Measurements from ENCODE around the gene MAP3K13.
A peak's percentile ranks its signal among the peaks of the same experiment; 100 is the strongest.

MAP3K13 gene

GRCh38 chr3:185362850-185363661 is at the start of gene MAP3K13:
Gene MAP3K13, plus strand, starts transcription at chr3:185363136. Its CDS starts 65,446 bp downstream, at chr3:185428582.
- FAIRE-seq (peak; percentile 48), DNase-seq (ENCODE audit: insufficient read length, low spot score) (peak; percentile 89)

GRCh38 chr3:185313693-185314246 is 49.2 kb upstream of the MAP3K13 start:
- FAIRE-seq: no peak

GRCh38 chr3:185316740-185317412 is 46.1 kb upstream of the MAP3K13 start:
- FAIRE-seq: no peak

More at GRCh38 chr3:185313693-185314246, 49.2 kb upstream of the MAP3K13 start:
- DNase-seq (ENCODE audit: insufficient read length, low spot score): no peak

GRCh38 chr3:185317674-185318073 is 45.3 kb upstream of the MAP3K13 start:
- FAIRE-seq (no peak), DNase-seq (ENCODE audit: insufficient read length, low spot score) (no peak)

More at GRCh38 chr3:185316740-185317412, 46.1 kb upstream of the MAP3K13 start:
- DNase-seq (ENCODE audit: insufficient read length, low spot score): no peak

- FAIRE-seq (no peak), DNase-seq (ENCODE audit: insufficient read length, low spot score) (no peak)
Observed at GRCh38 chr3:185318141-185318540, 44.8 kb upstream of the MAP3K13 start.

- no peak for DNase-seq (ENCODE audit: insufficient read length, low spot score)
- FAIRE-seq: no peak
Observed at GRCh38 chr3:185319801-185320200, 43.1 kb upstream of the MAP3K13 start.

GRCh38 chr3:185320949-185321348 is 42.0 kb upstream of the MAP3K13 start:
- DNase-seq (ENCODE audit: insufficient read length, low spot score) (no peak), FAIRE-seq (peak; percentile 71)

- no peak for DNase-seq (ENCODE audit: insufficient read length, low spot score)
- no peak for FAIRE-seq
Observed at GRCh38 chr3:185322101-185322719, 40.7 kb upstream of the MAP3K13 start.

- no peak for FAIRE-seq
- DNase-seq (ENCODE audit: insufficient read length, low spot score): no peak
Observed at GRCh38 chr3:185325946-185326791, 36.8 kb upstream of the MAP3K13 start.

GRCh38 chr3:185327062-185327461 is 35.9 kb upstream of the MAP3K13 start:
- DNase-seq (ENCODE audit: insufficient read length, low spot score) (no peak), FAIRE-seq (no peak)

- no peak for DNase-seq (ENCODE audit: insufficient read length, low spot score)
- no peak for FAIRE-seq
Observed at GRCh38 chr3:185328324-185329004, 34.5 kb upstream of the MAP3K13 start.

GRCh38 chr3:185330238-185330637 is 32.7 kb upstream of the MAP3K13 start:
- DNase-seq (ENCODE audit: insufficient read length, low spot score) (no peak), FAIRE-seq (no peak)

- DNase-seq (ENCODE audit: insufficient read length, low spot score): no peak
- FAIRE-seq: no peak
Observed at GRCh38 chr3:185330644-185331043, 32.3 kb upstream of the MAP3K13 start.

GRCh38 chr3:185332026-185332735 is 30.8 kb upstream of the MAP3K13 start:
- DNase-seq (ENCODE audit: insufficient read length, low spot score) (peak; percentile 14), FAIRE-seq (no peak)

- DNase-seq (ENCODE audit: insufficient read length, low spot score) (peak; percentile 60), FAIRE-seq (peak; percentile 54)
Observed at GRCh38 chr3:185335799-185336198, 27.1 kb upstream of the MAP3K13 start.

- FAIRE-seq: no peak
- DNase-seq (ENCODE audit: insufficient read length, low spot score): no peak
Observed at GRCh38 chr3:185337231-185337816, 25.6 kb upstream of the MAP3K13 start.

GRCh38 chr3:185339945-185340344 is 23.0 kb upstream of the MAP3K13 start:
- no peak for FAIRE-seq
- DNase-seq (ENCODE audit: insufficient read length, low spot score): no peak

GRCh38 chr3:185340751-185341150 is 22.2 kb upstream of the MAP3K13 start:
- DNase-seq (ENCODE audit: insufficient read length, low spot score) (no peak), FAIRE-seq (no peak)

All from HTR-8/SVneo (cell line).